SK-N-SH (cell line): Measurements from ENCODE around the gene CD3G. TPM values are rescaled to one million over a fixed set of nuclear protein-coding genes. Genes with fewer than 3 reads are reported as not detected.

ENCODE experiments used
- CTCF ChIA-PET: fragments of 300-600, 350-600 bp; formaldehyde crosslinking; extraction: SDS; loops from one replicate; lab custom pipeline; 2021; lab: Yijun Ruan, JAX
- POLR2A ChIA-PET: fragments of 350-600 bp; sonication (Branson Sonifier 250); formaldehyde crosslinking; extraction: SDS; loops from one replicate; lab custom pipeline; 2020; ENCODE audit warnings: antibody characterized with exemption, inconsistent platforms; lab: Yijun Ruan, JAX
- DNase-seq: peaks from one replicate; pipeline ENCODE4 v3.0.0; 2012
- H2AFZ ChIP-seq: fragments of 200-600 bp; sonication (generic); 2 replicates; pipeline ENCODE4 v1.8.1; 2016; ENCODE audit warnings: antibody characterized with exemption, mild to moderate bottlenecking, low read depth
- H3F3A ChIP-seq: fragments of 200-600 bp; sonication (generic); replicated peaks from 2 replicates; pipeline ENCODE3; 2016; ENCODE audit warnings: antibody characterized with exemption, mild to moderate bottlenecking; ENCODE audit not compliant: insufficient read depth
- H3K27ac ChIP-seq, 2 experiments: fragments of 200-500 bp in 1 of 2; fragments of 200-600 bp in 1 of 2; sonication (Bioruptor generic) in 1 of 2; sonication (generic), shearing (Covaris generic) in 1 of 2; 2 replicates each; pipeline versions ENCODE4 v1.5.1 to v1.6.1; 2014 to 2016; ENCODE audit warnings: low read depth in 2 of 2, inconsistent platforms in 1 of 2, low read length in 1 of 2, mild to moderate bottlenecking in 1 of 2, mixed read lengths in 1 of 2
- H3K27me3 ChIP-seq: fragments of 200-600 bp; sonication (generic), shearing (Covaris generic); 2 replicates; pipeline ENCODE4 v1.6.1; 2016; ENCODE audit warnings: mixed run types; ENCODE audit not compliant: insufficient read depth
- H3K36me3 ChIP-seq, 2 experiments: fragments of 200-500 bp in 1 of 2; fragments of 200-600 bp in 1 of 2; sonication (Bioruptor generic) in 1 of 2; sonication (generic) in 1 of 2; replicated peaks in 1 of 2; 2 replicates each; pipeline versions ENCODE3 to v1.5.1; 2014 to 2016; ENCODE audit warnings: low read length in 1 of 2, mild to moderate bottlenecking in 1 of 2; ENCODE audit not compliant: insufficient read depth in 2 of 2, control insufficient read depth in 1 of 2
- H3K4me1 ChIP-seq, 2 experiments: fragments of 200-500 bp in 1 of 2; fragments of 200-600 bp in 1 of 2; sonication (Bioruptor generic) in 1 of 2; sonication (generic), shearing (Covaris generic) in 1 of 2; 2 replicates each; pipeline versions ENCODE4 v1.5.1 to v1.6.1; 2014 to 2016; ENCODE audit warnings: low read depth in 1 of 2, low read length in 1 of 2, mixed run types in 1 of 2; ENCODE audit not compliant: insufficient read depth in 2 of 2, control insufficient read depth in 1 of 2
- H3K4me2 ChIP-seq: fragments of 200-600 bp; sonication (generic), shearing (Covaris generic); 2 replicates; pipeline ENCODE4 v1.6.1; 2017; ENCODE audit warnings: mixed run types
- H3K4me3 ChIP-seq, 2 experiments: fragments of 200-500 bp in 1 of 2; fragments of 200-600 bp in 1 of 2; sonication (Bioruptor generic) in 1 of 2; sonication (generic), shearing (Covaris generic) in 1 of 2; 2 replicates each; pipeline versions ENCODE4 v1.5.1 to v1.8.1; 2014 to 2016; ENCODE audit warnings: low read depth in 2 of 2, inconsistent platforms in 1 of 2, low read length in 1 of 2, mild to moderate bottlenecking in 1 of 2, mixed read lengths in 1 of 2, moderate library complexity in 1 of 2
- H3K79me2 ChIP-seq: fragments of 200-600 bp; sonication (generic); 2 replicates; pipeline ENCODE4 v1.8.1; 2017; ENCODE audit warnings: mild to moderate bottlenecking; ENCODE audit not compliant: insufficient read depth
- H3K9ac ChIP-seq: fragments of 200-600 bp; sonication (generic); 2 replicates; pipeline ENCODE4 v1.6.1; 2017; ENCODE audit warnings: mixed run types
- H3K9me2 ChIP-seq: fragments of 200-600 bp; sonication (generic); 2 replicates; pipeline ENCODE4 v1.6.1; 2017; ENCODE audit warnings: mixed run types
- H3K9me3 ChIP-seq: fragments of 200-600 bp; sonication (generic); 2 replicates; pipeline ENCODE4 v1.6.1; 2017; ENCODE audit warnings: mixed run types, mild to moderate bottlenecking, moderate library complexity
- H4K20me1 ChIP-seq: fragments of 200-600 bp; sonication (generic); 2 replicates; pipeline ENCODE4 v1.6.1; 2017; ENCODE audit warnings: mild to moderate bottlenecking, mixed run types; ENCODE audit not compliant: insufficient read depth
- EP300 ChIP-seq, 2 experiments: IDR thresholded peaks; 2 replicates each; pipeline versions ENCODE4 v1.4.0 to v1.6.1; 2012; ENCODE audit warnings: borderline replicate concordance in 1 of 2, low read depth in 1 of 2, low read length in 1 of 2
- FOXJ3 ChIP-seq: sonication (generic); formaldehyde crosslinking; IDR thresholded peaks from 2 replicates; pipeline ENCODE4 v1.5.1; 2020; ENCODE audit warnings: mild to moderate bottlenecking, missing genetic modification reagents
- GATA2 ChIP-seq: sonication (generic); formaldehyde crosslinking; IDR thresholded peaks from 2 replicates; pipeline ENCODE4 v1.5.0; 2020; ENCODE audit warnings: mild to moderate bottlenecking, missing genetic modification reagents
- MEF2A ChIP-seq: IDR thresholded peaks from 2 replicates; pipeline ENCODE4 v1.4.0; 2012; ENCODE audit warnings: low read depth, borderline replicate concordance
- POLR2AphosphoS5 ChIP-seq: IDR thresholded peaks from 2 replicates; pipeline ENCODE4 v1.6.1; 2012; ENCODE audit warnings: low read depth, low read length
- RFX5 ChIP-seq: IDR thresholded peaks from 2 replicates; pipeline ENCODE4 v1.6.1; 2012; ENCODE audit warnings: mild to moderate bottlenecking, improper control_type of control experiment, low read length
- RXRA ChIP-seq: IDR thresholded peaks from 2 replicates; pipeline ENCODE4 v1.4.0; 2012; ENCODE audit warnings: low read depth, mild to moderate bottlenecking, borderline replicate concordance
- TCF12 ChIP-seq: IDR thresholded peaks from 2 replicates; pipeline ENCODE4 v1.4.0; 2012
- WGBS: methylation state at CpG from one replicate; pipeline ENCODE4 v1.1.6; 2017; ENCODE audit warnings: low lambda C conversion rate; 5-methylcytosine and 5-hydroxymethylcytosine counted together
- polyA plus RNA-seq, 3 experiments: library from polyadenylated mRNA; depleted of rRNA; stranded (reverse); fragments of >200 nt; gene quantifications; 2 replicates each; pipeline ENCODE4 v1.2.3, GENCODE V29; 2012
- TF ChIP-seq, protein P1 (sequence below): IDR thresholded peaks from 2 replicates; pipeline ENCODE4; 2012
- TF ChIP-seq, protein P2 (sequence below): IDR thresholded peaks from 2 replicates; pipeline ENCODE4 v1.4.0; 2012; ENCODE audit warnings: low read depth, borderline replicate concordance
- TF ChIP-seq, protein P3 (sequence below): IDR thresholded peaks from 2 replicates; pipeline ENCODE4 v1.6.1; 2012; ENCODE audit warnings: mild to moderate bottlenecking, low read depth, low read length, moderate library complexity
- TF ChIP-seq, protein P4 (sequence below): IDR thresholded peaks from 2 replicates; pipeline ENCODE4 v1.4.0; 2012; ENCODE audit warnings: low read depth

CD3G gene
- polyA plus RNA-seq, 1 of the 3 experiments (the other 2 are of a cell fraction), result not detected

DNA sequence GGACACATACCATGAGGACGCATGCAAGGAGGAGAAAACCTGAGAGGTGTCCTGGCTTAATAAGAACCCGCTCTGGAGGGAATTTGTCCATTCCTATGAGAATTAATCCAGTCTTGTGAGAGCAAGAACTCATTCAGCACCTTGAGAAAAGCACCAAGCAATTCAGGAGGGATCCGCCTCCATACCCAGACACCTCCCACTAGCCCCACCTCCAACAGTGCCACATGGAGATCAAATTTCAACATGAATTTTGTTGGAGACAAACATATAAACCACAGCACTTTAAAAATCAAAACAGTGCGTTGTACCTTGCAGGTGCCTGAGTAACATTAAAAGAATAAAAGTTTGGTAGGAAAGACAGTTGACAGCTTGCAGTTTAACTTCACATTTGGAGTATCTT is 26.6 kb downstream of the CD3G start:
- H3K4me2 ChIP-seq, result no peak overlapping the region
- no peak for DNase-seq

DNA sequence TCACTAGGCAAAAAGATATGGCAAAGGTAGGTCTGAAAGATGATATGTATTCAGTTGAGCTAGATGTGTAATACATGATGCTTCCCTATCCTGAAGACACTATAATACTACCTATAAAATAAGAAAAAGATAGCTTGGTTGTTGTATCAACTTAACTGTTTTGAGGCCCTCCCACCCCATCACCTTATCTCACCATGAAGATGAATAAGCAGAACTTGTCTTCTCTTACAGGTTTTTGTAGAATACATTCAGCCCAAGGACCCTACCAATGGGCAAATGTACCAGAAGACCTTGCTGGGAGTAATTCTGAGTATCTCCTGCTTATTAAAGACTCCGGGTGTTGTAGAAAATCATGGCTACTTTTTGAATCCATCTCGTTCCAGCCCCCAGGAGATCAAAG is 29.1 kb downstream of the CD3G start:
- CTCF ChIA-PET, result interaction anchor here (0.8 kb wide), 1 partner anchor 57 kb away, joined by 3 read pairs; no protein-coding TSS in a partner anchor

More for the DNA sequence above, 26.6 kb downstream of the CD3G start:
- Histone ChIP-seq H4K20me1 (no peaks in the 10 kb centered on the region), H3K9me3 (no peaks in the 10 kb centered on the region), H3F3A (no peaks in the 10 kb centered on the region), H3K36me3 (peaks cover 71 to 73% of the 10 kb centered on the region in 2 experiments), H3K4me1 (no peaks in the 10 kb centered on the region), H3K9me2 (no peaks in the 10 kb centered on the region), H3K9ac (no peak overlapping the region), H3K79me2 (0 out of 2 replicates have a peak, but pooled peaks cover 4% of the 10 kb centered on the region), H3K27me3 (no peaks in the 10 kb centered on the region), H2AFZ (no peak overlapping the region), H3K4me3 (no peak overlapping the region), H3K27ac (no peak overlapping the region)
- WGBS, result 95% methylated on average over 4 of the region's 4 CpGs
- CTCF ChIA-PET, result no interaction called here
- POLR2A ChIA-PET, result no interaction called here
- TF ChIP-seq FOXJ3 (CRISPR knock-in tag) (no peak), MEF2A (no peak)
- TF ChIP-seq, protein P1, sequence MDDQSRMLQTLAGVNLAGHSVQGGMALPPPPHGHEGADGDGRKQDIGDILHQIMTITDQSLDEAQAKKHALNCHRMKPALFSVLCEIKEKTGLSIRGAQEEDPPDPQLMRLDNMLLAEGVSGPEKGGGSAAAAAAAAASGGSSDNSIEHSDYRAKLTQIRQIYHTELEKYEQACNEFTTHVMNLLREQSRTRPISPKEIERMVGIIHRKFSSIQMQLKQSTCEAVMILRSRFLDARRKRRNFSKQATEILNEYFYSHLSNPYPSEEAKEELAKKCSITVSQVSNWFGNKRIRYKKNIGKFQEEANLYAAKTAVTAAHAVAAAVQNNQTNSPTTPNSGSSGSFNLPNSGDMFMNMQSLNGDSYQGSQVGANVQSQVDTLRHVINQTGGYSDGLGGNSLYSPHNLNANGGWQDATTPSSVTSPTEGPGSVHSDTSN, result no peak

More for the DNA sequence above, 29.1 kb downstream of the CD3G start:
- no peak overlapping the region for H3K4me3 ChIP-seq
- no peaks in the 10 kb centered on the region for H3K79me2 ChIP-seq
- WGBS, result 88% methylated on average over 2 of the region's 2 CpGs
- H3K36me3 ChIP-seq, result peaks cover 68 to 72% of the 10 kb centered on the region in 2 experiments
- H3K4me1 ChIP-seq, result no peaks in the 10 kb centered on the region
- H2AFZ ChIP-seq, result no peak overlapping the region
- no peak overlapping the region for H3K4me2 ChIP-seq
- POLR2A ChIA-PET, result no interaction called here
- TF ChIP-seq RXRA (no peak), TCF12 (no peak), POLR2AphosphoS5 (no peak), GATA2 (no peak), EP300 (IDR thresholded peaks at IDR 0.05; ENCODE audit: borderline replicate concordance in 1 of 2, low read depth in 1 of 2, low read length in 1 of 2) (no peak), RFX5 (no peak)
- TF ChIP-seq, protein P2, sequence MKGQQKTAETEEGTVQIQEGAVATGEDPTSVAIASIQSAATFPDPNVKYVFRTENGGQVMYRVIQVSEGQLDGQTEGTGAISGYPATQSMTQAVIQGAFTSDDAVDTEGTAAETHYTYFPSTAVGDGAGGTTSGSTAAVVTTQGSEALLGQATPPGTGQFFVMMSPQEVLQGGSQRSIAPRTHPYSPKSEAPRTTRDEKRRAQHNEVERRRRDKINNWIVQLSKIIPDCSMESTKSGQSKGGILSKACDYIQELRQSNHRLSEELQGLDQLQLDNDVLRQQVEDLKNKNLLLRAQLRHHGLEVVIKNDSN, result no peak
- TF ChIP-seq, protein P3, sequence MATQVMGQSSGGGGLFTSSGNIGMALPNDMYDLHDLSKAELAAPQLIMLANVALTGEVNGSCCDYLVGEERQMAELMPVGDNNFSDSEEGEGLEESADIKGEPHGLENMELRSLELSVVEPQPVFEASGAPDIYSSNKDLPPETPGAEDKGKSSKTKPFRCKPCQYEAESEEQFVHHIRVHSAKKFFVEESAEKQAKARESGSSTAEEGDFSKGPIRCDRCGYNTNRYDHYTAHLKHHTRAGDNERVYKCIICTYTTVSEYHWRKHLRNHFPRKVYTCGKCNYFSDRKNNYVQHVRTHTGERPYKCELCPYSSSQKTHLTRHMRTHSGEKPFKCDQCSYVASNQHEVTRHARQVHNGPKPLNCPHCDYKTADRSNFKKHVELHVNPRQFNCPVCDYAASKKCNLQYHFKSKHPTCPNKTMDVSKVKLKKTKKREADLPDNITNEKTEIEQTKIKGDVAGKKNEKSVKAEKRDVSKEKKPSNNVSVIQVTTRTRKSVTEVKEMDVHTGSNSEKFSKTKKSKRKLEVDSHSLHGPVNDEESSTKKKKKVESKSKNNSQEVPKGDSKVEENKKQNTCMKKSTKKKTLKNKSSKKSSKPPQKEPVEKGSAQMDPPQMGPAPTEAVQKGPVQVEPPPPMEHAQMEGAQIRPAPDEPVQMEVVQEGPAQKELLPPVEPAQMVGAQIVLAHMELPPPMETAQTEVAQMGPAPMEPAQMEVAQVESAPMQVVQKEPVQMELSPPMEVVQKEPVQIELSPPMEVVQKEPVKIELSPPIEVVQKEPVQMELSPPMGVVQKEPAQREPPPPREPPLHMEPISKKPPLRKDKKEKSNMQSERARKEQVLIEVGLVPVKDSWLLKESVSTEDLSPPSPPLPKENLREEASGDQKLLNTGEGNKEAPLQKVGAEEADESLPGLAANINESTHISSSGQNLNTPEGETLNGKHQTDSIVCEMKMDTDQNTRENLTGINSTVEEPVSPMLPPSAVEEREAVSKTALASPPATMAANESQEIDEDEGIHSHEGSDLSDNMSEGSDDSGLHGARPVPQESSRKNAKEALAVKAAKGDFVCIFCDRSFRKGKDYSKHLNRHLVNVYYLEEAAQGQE, result no peak
- TF ChIP-seq, protein P4, sequence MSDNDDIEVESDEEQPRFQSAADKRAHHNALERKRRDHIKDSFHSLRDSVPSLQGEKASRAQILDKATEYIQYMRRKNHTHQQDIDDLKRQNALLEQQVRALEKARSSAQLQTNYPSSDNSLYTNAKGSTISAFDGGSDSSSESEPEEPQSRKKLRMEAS, result no peak
- H3K27me3 ChIP-seq, result no peaks in the 10 kb centered on the region
- H3K9me2 ChIP-seq, result no peaks in the 10 kb centered on the region
- no peaks in the 10 kb centered on the region for H3K9me3 ChIP-seq
- H3K9ac ChIP-seq, result no peak overlapping the region
- no peak for DNase-seq
- no peaks in the 10 kb centered on the region for H3F3A ChIP-seq
- no peak overlapping the region for H3K27ac ChIP-seq
- no peaks in the 10 kb centered on the region for H4K20me1 ChIP-seq
